Panc1 (cell line): ENCODE results near the gene CPSF4. TPM values are rescaled to one million over a fixed set of nuclear protein-coding genes. Genes with fewer than 3 reads are reported as not detected.

ENCODE experiments used
- ATAC-seq: fragments of 200-7000 bp; cut with Tn5 transposase; 2 replicates; pipeline ENCODE4 v1.9.1; 2020; ENCODE audit warnings: mild to moderate bottlenecking, moderate library complexity
- BruUV-seq: library from RNA; stranded (reverse); fragments of 400-500 nt; replicated peaks from 2 replicates; lab custom pipeline; 2021; lab: Mats Ljungman, UMichigan
- CTCF ChIA-PET: fragments of 300-600 bp; sonication (Branson Sonifier 250); formaldehyde crosslinking; loops from one replicate; lab custom pipeline; 2022; ENCODE audit warnings: antibody characterized with exemption; lab: Charles Lee
- POLR2A ChIA-PET: fragments of 300-600 bp; sonication (Branson Sonifier 250); formaldehyde crosslinking; loops from one replicate; lab custom pipeline; 2022; ENCODE audit warnings: antibody characterized with exemption; lab: Charles Lee
- DNase-seq: peaks from one replicate; pipeline ENCODE4 v3.0.0-alpha.2; 2010; ENCODE audit warnings: low read depth, low spot score
- H3K27ac ChIP-seq: 2 replicates; pipeline ENCODE4 v1.5.1; 2011; ENCODE audit warnings: mild to moderate bottlenecking, low read length, inconsistent platforms
- H3K27me3 ChIP-seq: fragments of 200-500 bp; sonication (Bioruptor generic); 2 replicates; pipeline ENCODE4 v1.6.0; 2014; ENCODE audit warnings: low read length, inconsistent platforms; ENCODE audit not compliant: control insufficient read depth, insufficient read depth
- H3K36me3 ChIP-seq: fragments of 200-500 bp; sonication (Bioruptor generic); 2 replicates; pipeline ENCODE4 v1.5.1; 2014; ENCODE audit warnings: inconsistent platforms, mild to moderate bottlenecking, low read length, moderate library complexity; ENCODE audit not compliant: control insufficient read depth, insufficient read depth
- H3K4me1 ChIP-seq: 2 replicates; pipeline ENCODE4 v1.5.1; 2011; ENCODE audit warnings: inconsistent platforms, mild to moderate bottlenecking, low read length, moderate library complexity; ENCODE audit not compliant: control insufficient read depth, insufficient read depth
- H3K4me3 ChIP-seq, 2 experiments: 2 replicates each; pipeline ENCODE4 v1.5.1; 2011 to 2012; ENCODE audit warnings: low read depth in 2 of 2, low read length in 2 of 2, mild to moderate bottlenecking in 2 of 2, inconsistent platforms in 1 of 2, moderate library complexity in 1 of 2
- H3K9me3 ChIP-seq: fragments of 200-500 bp; sonication (Bioruptor generic); 2 replicates; pipeline ENCODE4 v1.5.1; 2014; ENCODE audit warnings: low read depth, mild to moderate bottlenecking, inconsistent platforms, low read length, moderate library complexity; ENCODE audit not compliant: control insufficient read depth, insufficient read depth
- CTCF ChIP-seq: fragments of 450-650 bp; IDR thresholded peaks from 2 replicates; pipeline ENCODE4 v1.5.1; 2017; ENCODE audit warnings: mild to moderate bottlenecking
- POLR2AphosphoS5 ChIP-seq: IDR thresholded peaks from 2 replicates; pipeline ENCODE4 v1.6.1; 2012; ENCODE audit warnings: mild to moderate bottlenecking, low read depth, low read length, moderate library complexity
- REST ChIP-seq, 2 experiments: IDR thresholded peaks; 2 replicates each; pipeline ENCODE4 v1.6.1; 2011 to 2012; ENCODE audit warnings: low read depth in 2 of 2, control low read depth in 1 of 2, low read length in 1 of 2, mild to moderate bottlenecking in 1 of 2, moderate library complexity in 1 of 2; ENCODE audit not compliant: insufficient read depth in 1 of 2
- SIN3A ChIP-seq: IDR thresholded peaks from 2 replicates; pipeline ENCODE4 v1.6.1; 2012; ENCODE audit warnings: low read depth, mild to moderate bottlenecking, low read length, moderate library complexity, borderline replicate concordance; ENCODE audit not compliant: insufficient read depth
- TCF7L2 ChIP-seq: IDR thresholded peaks from 2 replicates; pipeline ENCODE4 v1.6.1; 2011; ENCODE audit warnings: mild to moderate bottlenecking, low read depth, low read length, inconsistent platforms
- in situ Hi-C: cut with HindIII; loops from 2 replicates; pipeline ENCODE4 v1.10.0; 2016; ENCODE audit warnings: low sequenced_read_pairs, low pct_unique_long_range_greater_than_20kb
- intact Hi-C: fragments of 100-400 bp; cut with micrococcal nuclease; formaldehyde crosslinking; loops from one replicate; pipeline ENCODE4 v1.10.0; 2022; ENCODE audit not compliant: unreplicated experiment
- total RNA-seq: library from RNA; stranded (reverse); gene quantifications from one replicate; pipeline ENCODE4 v1.2.1, GENCODE V29; 2021; ENCODE audit not compliant: unreplicated experiment

CPSF4 gene
- total RNA-seq, 1 experiment from 2014 or later = 57.0 TPM

DNA sequence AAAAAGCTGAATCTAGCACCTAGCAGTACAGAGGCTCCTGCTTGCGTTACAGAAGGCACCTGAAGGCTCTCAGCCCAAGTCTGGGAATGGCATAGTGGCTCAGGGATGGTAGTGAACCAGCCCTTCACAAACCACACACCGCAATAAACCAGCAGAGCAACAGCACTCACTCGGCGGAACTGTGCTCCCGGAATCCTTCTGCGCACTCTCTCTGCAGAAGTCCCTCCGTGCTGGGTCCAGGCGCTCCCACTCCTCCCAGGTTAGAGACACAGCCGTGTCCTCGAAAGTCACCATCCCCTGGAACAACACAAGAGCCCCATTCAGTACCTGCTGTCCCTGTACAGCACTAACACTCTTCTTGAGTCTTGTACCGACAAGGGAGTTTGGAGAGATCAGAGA is 59.8 kb downstream of the CPSF4 start:
- peaks cover 4% of the 10 kb centered on the region for H3K36me3 ChIP-seq
- ATAC-seq = peak; percentile 49; the same call in 1 of the 2 replicates
- CTCF ChIA-PET = no interaction called here

DNA sequence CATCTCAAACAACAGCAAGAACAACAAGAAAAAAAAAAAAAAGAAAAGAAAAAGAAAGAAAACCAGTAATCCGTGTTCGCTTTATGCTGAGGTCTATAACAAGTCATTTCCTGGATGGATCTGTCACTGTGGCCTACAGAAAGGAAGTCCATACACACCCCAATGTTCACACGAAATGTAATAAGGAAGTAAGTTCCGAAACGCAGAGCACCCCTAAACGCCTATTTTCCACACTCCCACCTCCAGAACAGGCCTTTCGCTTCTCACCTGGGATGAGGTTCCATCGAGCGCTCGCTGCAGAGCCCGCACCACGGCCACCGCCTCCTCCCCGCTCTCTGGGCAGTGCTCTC is 60.6 kb downstream of the CPSF4 start:
- CTCF ChIA-PET = no interaction called here

More for the DNA sequence above, 59.8 kb downstream of the CPSF4 start:
- BruUV-seq = no TSS peak
- Histone ChIP-seq H3K27me3 (no peaks in the 10 kb centered on the region), H3K4me3 (peak overlapping the region; percentile 98 to 100), H3K9me3 (peaks cover 18% of the 10 kb centered on the region), H3K27ac (peak overlapping the region; percentile 76), H3K4me1 (peaks cover 5% of the 10 kb centered on the region)
- no peak for DNase-seq
- POLR2A ChIA-PET = no interaction called here
- TF ChIP-seq TCF7L2 (no peak), SIN3A (no peak), POLR2AphosphoS5 (no peak), CTCF (no peak), REST (IDR thresholded peaks at IDR 0.05; ENCODE audit: insufficient read depth in 1 of 2, low read depth in 2 of 2, low read length in 1 of 2) (no peak)
- intact Hi-C loops (no loop called here), in situ Hi-C loops (no loop called here)

More for the DNA sequence above, 60.6 kb downstream of the CPSF4 start:
- Histone ChIP-seq H3K27ac (peak overlapping the region; percentile 90), H3K27me3 (no peaks in the 10 kb centered on the region), H3K36me3 (peaks cover 1% of the 10 kb centered on the region), H3K4me3 (peak overlapping the region; percentile 98 to 100), H3K4me1 (peaks cover 5% of the 10 kb centered on the region), H3K9me3 (peaks cover 10% of the 10 kb centered on the region; the same call in 1 of the 2 replicates)
- in situ Hi-C loops = no loop called here
- ATAC-seq (no peak), DNase-seq (no peak)
- POLR2A ChIA-PET = no interaction called here
- BruUV-seq = no TSS peak
- TF ChIP-seq SIN3A = 0 out of 2 replicates have a peak, but pooled peaks have one; percentile 22
- no peak for TF ChIP-seq CTCF
- no peak for TF ChIP-seq POLR2AphosphoS5
- no peak for TF ChIP-seq TCF7L2
- TF ChIP-seq REST (IDR thresholded peaks at IDR 0.05; ENCODE audit: insufficient read depth in 1 of 2, low read depth in 2 of 2, low read length in 1 of 2) = no peak
- intact Hi-C loops = no loop called here
